Measurements from ENCODE around the gene EIF5B.
"Not testable (repeated sequence)": the region's sequence is repeated elsewhere in the genome, so short reads cannot be mapped to it uniquely, and the experiment has no call there.

The EIF5B gene

GRCh38 chr2:99337113-99338028, at the start of gene EIF5B:
Gene EIF5B, plus strand, starts transcription at chr2:99337389. Its CDS starts 166 bp downstream, at chr2:99337555.
- DNase-seq (ENCODE audit: low read depth) = peak; percentile 92

- DNase-seq (ENCODE audit: low read depth) = no peak
These were observed 39.2 kb upstream of the EIF5B start for GRCh38 chr2:99297994-99298393.

- DNase-seq (ENCODE audit: low read depth) = no peak
These were observed 37.6 kb upstream of the EIF5B start for GRCh38 chr2:99299580-99299979.

GRCh38 chr2:99301097-99301496, 36.1 kb upstream of the EIF5B start, which contains the start of gene LYG1:
Gene LYG1, minus strand, starts transcription at chr2:99301197. Its CDS starts 5,527 bp downstream, at chr2:99295670.
- DNase-seq (ENCODE audit: low read depth) = not testable (repeated sequence)

GRCh38 chr2:99317161-99317872, 19.9 kb upstream of the EIF5B start:
- DNase-seq (ENCODE audit: low read depth) = no peak

GRCh38 chr2:99317873-99318200, 19.4 kb upstream of the EIF5B start:
- DNase-seq (ENCODE audit: low read depth) = not testable (repeated sequence)

- DNase-seq (ENCODE audit: low read depth) = no peak
These were observed 11.8 kb upstream of the EIF5B start for GRCh38 chr2:99325384-99325783.

GRCh38 chr2:99335911-99336803, 1.0 kb upstream of the EIF5B start, which contains the start of gene TXNDC9:
Gene TXNDC9, minus strand, starts transcription at chr2:99336333. Its CDS starts 3,123 bp downstream, at chr2:99333210.
- DNase-seq (ENCODE audit: low read depth) = peak; percentile 98

- no peak for DNase-seq (ENCODE audit: low read depth)
These were observed 431 bp upstream of the EIF5B start for GRCh38 chr2:99336804-99337112.

- no peak for DNase-seq (ENCODE audit: low read depth)
These were observed 918 bp downstream of the EIF5B start for GRCh38 chr2:99338029-99338585.

- DNase-seq (ENCODE audit: low read depth) = no peak
These were observed 3.6 kb downstream of the EIF5B start for GRCh38 chr2:99340669-99341236.

GRCh38 chr2:99342536-99342935, 5.3 kb downstream of the EIF5B start:
- DNase-seq (ENCODE audit: low read depth) = no peak

GRCh38 chr2:99345446-99345845, 8.3 kb downstream of the EIF5B start:
- not testable (repeated sequence) for DNase-seq (ENCODE audit: low read depth)

- DNase-seq (ENCODE audit: low read depth) = no peak
These were observed 9.0 kb downstream of the EIF5B start for GRCh38 chr2:99346218-99346617.

GRCh38 chr2:99348173-99348572, 11.0 kb downstream of the EIF5B start:
- no peak for DNase-seq (ENCODE audit: low read depth)

- DNase-seq (ENCODE audit: low read depth) = no peak
These were observed 13.0 kb downstream of the EIF5B start for GRCh38 chr2:99350194-99350593.

GRCh38 chr2:99354070-99354469, 16.9 kb downstream of the EIF5B start:
- no peak for DNase-seq (ENCODE audit: low read depth)

GRCh38 chr2:99354825-99355224, 17.6 kb downstream of the EIF5B start:
- DNase-seq (ENCODE audit: low read depth) = not testable (repeated sequence)

- DNase-seq (ENCODE audit: low read depth) = no peak
These were observed 19.7 kb downstream of the EIF5B start for GRCh38 chr2:99356853-99357252.

- DNase-seq (ENCODE audit: low read depth) = no peak
These were observed 28.5 kb downstream of the EIF5B start for GRCh38 chr2:99365661-99366060.

- not testable (repeated sequence) for DNase-seq (ENCODE audit: low read depth)
These were observed 31.7 kb downstream of the EIF5B start for GRCh38 chr2:99368854-99369253.

Data from stimulated activated CD8-positive, alpha-beta memory T cell treated with anti-CD3 and anti-CD28 coated beads, Interleukin-4, amount 100 ng/mL, for 24 hours (primary cell).